Measurements from ENCODE around the gene BICRA. TPM values are rescaled to one million over a fixed set of nuclear protein-coding genes. Genes with fewer than 3 reads are reported as not detected.
"Not testable (repeated sequence)": the region's sequence is repeated elsewhere in the genome, so short reads cannot be mapped to it uniquely, and the experiment has no call there.

Gene BICRA
- total RNA-seq, 5 donors from 2014 or later (not counting 1 experiment from before 2014, with no cell fraction given) = 31.9 to 39.3 (median 35.1) TPM

DNA sequence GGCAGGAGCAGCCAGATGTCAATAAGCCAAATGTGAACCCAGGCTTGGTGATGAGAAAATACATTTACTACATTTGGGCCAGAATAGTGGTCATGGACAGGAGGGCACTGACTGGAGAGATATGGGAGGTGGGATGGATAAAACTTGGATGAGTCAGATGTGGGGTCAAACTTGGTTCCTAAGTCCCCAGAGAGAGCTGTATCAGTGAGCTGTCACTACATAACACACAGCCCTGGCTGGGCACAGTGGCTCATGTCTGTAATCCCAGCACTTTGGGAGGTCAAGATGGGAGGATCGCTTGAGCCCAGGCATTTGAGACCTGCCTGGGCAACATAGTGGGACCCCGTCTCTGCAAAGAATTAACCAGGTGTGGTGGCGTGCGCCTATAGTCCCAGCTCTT lies 52.7 kb downstream of the BICRA start:
- no peaks in the 10 kb centered on the region for H3K9me3 Mint-ChIP-seq
- H3K27me3 Mint-ChIP-seq = no peaks in the 10 kb centered on the region
- peaks cover 0 to 6% of the 10 kb centered on the region in 2 experiments for H3K4me1 ChIP-seq (ENCODE audit: control insufficient read depth in 1 of 2, extremely low read depth in 1 of 2, insufficient read depth in 2 of 2, low read length in 2 of 2)
- H3K27me3 ChIP-seq (replicated peaks in 1 of 2; ENCODE audit: control insufficient read depth in 2 of 2, extremely low read depth in 1 of 2, insufficient read depth in 2 of 2, low read length in 1 of 2) = no peaks in the 10 kb centered on the region
- H3K9me3 ChIP-seq = no peaks in the 10 kb centered on the region
- H3K4me1 Mint-ChIP-seq = peaks cover 14 to 51% (median 39%) of the 10 kb centered on the region in 3 donors
- ChIA-PET POLR2A (no interaction called here), CTCF (no interaction called here)
- H3K27ac ChIP-seq (ENCODE audit: low read length) = no peak overlapping the region
- H3K36me3 Mint-ChIP-seq = peaks cover 9% of the 10 kb centered on the region
- WGBS (ENCODE audit: insufficient coverage) = 92% methylated on average over 3 of the region's 4 CpGs
- DNase-seq = no peak
- ATAC-seq (replicated peaks in 1 of 4) = no peak
- H3K4me3 Mint-ChIP-seq = no peak overlapping the region
- H3K4me3 ChIP-seq (ENCODE audit: control insufficient read depth in 1 of 2, extremely low read depth in 1 of 2, low read length in 1 of 2) = no peak overlapping the region
- no peak overlapping the region for H3K27ac Mint-ChIP-seq
- H3K36me3 ChIP-seq (ENCODE audit: control insufficient read depth in 2 of 2, extremely low read depth in 1 of 2, insufficient read depth in 1 of 2, low read length in 1 of 2) = peaks cover 7% of the 10 kb centered on the region in 2 donors

DNA sequence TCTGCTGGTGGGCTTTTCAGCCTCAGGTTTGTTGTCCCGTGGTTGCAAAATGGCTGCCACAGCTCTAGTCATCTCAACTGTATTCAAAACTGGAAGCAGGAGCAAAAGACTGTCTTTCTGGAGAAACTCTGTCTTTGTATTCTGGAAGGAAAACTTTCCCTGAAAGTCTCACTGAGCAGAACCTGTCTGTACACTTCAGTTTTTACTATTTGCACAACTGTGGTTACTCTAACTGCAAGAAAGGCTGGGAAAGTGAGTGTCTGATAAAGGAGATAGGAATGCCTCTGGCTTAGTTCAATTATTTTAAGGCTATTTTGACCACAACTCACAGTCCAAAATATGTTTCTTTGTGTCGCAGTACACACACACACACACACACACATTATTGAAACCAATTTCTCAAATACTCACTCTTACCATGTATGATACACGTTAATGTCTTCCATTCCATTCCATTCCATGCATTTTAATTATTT lies 54.5 kb downstream of the BICRA start:
- Histone ChIP-seq H3K27me3 (replicated peaks in 1 of 2; ENCODE audit: control insufficient read depth in 2 of 2, extremely low read depth in 1 of 2, insufficient read depth in 2 of 2, low read length in 1 of 2) (no peaks in the 10 kb centered on the region), H3K27ac (ENCODE audit: low read length) (no peak overlapping the region), H3K4me1 (ENCODE audit: control insufficient read depth in 1 of 2, extremely low read depth in 1 of 2, insufficient read depth in 2 of 2, low read length in 2 of 2) (peaks cover 0 to 6% of the 10 kb centered on the region in 2 experiments), H3K9me3 (no peaks in the 10 kb centered on the region), H3K4me3 (ENCODE audit: control insufficient read depth in 1 of 2, extremely low read depth in 1 of 2, low read length in 1 of 2) (no peak overlapping the region), H3K36me3 (ENCODE audit: control insufficient read depth in 2 of 2, extremely low read depth in 1 of 2, insufficient read depth in 1 of 2, low read length in 1 of 2) (peaks cover 0 to 14% of the 10 kb centered on the region in 2 donors)
- Mint-ChIP-seq H3K4me3 (no peak overlapping the region), H3K27me3 (no peaks in the 10 kb centered on the region), H3K27ac (no peak overlapping the region), H3K4me1 (peaks cover 14 to 49% (median 38%) of the 10 kb centered on the region in 3 donors), H3K36me3 (peaks cover 6% of the 10 kb centered on the region), H3K9me3 (no peaks in the 10 kb centered on the region)
- POLR2A ChIA-PET = interaction anchor here in 1 of 2 donors (0.7 kb wide), 1 partner anchor 70 kb away, joined by 3 read pairs; no protein-coding TSS in a partner anchor
- no peak for ATAC-seq (replicated peaks in 1 of 4)
- CTCF ChIA-PET = interaction anchor here in 1 of 2 donors (0.6 kb wide), 1 partner anchor 517 kb away, joined by 3 read pairs; no protein-coding TSS in a partner anchor
- WGBS (ENCODE audit: insufficient coverage) = 100% methylated on average over 2 of the region's 3 CpGs
- no peak for DNase-seq

DNA sequence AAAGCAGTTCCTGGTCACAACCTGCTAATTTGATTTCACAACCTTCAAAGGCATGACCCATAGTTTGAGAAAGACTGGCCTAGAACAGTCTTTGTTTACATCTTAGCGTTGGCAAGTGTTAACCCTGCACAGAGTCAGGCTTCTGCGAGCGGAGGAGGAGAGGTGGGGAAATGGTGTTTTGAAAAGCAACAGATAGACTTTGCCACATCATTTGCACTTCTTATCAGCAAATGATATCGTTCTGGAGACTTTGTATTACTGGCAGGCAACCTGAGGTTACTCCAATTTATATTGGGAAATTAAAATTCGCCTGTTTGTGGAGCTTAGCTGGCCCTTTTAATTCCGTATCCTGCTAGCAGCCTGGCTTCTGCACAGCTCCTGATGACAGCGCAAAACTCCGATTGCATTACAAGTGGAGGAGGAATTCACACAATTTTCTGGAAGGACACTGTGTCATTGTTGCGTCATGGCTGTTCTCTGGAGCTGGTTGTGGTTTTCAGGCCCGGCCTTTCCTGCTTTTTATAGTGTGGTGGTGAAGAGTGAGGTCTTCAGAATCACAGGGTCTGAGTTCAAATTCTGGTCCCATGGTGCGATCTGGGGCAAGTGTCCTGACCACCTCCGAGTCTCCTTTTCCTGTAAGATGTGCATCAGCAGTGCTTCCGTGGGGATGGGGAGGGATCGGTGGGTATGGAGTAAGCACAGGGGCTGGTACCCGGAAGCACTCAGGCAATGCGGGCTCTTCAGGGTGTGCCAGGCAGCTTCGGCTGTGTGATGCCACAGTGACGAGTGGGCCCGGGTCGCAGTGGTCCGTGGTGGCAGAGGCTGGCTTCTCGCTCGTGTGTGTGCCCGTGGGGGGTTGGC lies 55.2 kb downstream of the BICRA start:
- no peaks in the 10 kb centered on the region for H3K27me3 Mint-ChIP-seq
- no peaks in the 10 kb centered on the region for H3K9me3 Mint-ChIP-seq
- H3K36me3 Mint-ChIP-seq = peaks cover 6% of the 10 kb centered on the region
- CTCF ChIA-PET = no interaction called here
- POLR2A ChIA-PET = interaction anchor here in 1 of 2 donors (0.7 kb wide), 1 partner anchor 70 kb away, joined by 3 read pairs; no protein-coding TSS in a partner anchor
- Histone ChIP-seq H3K4me1 (ENCODE audit: control insufficient read depth in 1 of 2, extremely low read depth in 1 of 2, insufficient read depth in 2 of 2, low read length in 2 of 2) (peaks cover 0 to 6% of the 10 kb centered on the region in 2 experiments), H3K27me3 (replicated peaks in 1 of 2; ENCODE audit: control insufficient read depth in 2 of 2, extremely low read depth in 1 of 2, insufficient read depth in 2 of 2, low read length in 1 of 2) (no peaks in the 10 kb centered on the region), H3K9me3 (no peaks in the 10 kb centered on the region), H3K36me3 (ENCODE audit: control insufficient read depth in 2 of 2, extremely low read depth in 1 of 2, insufficient read depth in 1 of 2, low read length in 1 of 2) (peaks cover 0 to 14% of the 10 kb centered on the region in 2 donors), H3K4me3 (ENCODE audit: control insufficient read depth in 1 of 2, extremely low read depth in 1 of 2, low read length in 1 of 2) (no peak overlapping the region), H3K27ac (ENCODE audit: low read length) (no peak overlapping the region)
- peaks cover 14 to 45% (median 35%) of the 10 kb centered on the region in 3 donors for H3K4me1 Mint-ChIP-seq
- ATAC-seq (replicated peaks in 1 of 4) (no peak), DNase-seq (no peak)
- no peak overlapping the region for H3K4me3 Mint-ChIP-seq
- no peak overlapping the region for H3K27ac Mint-ChIP-seq
- 95% methylated on average over 15 of the region's 24 CpGs for WGBS (ENCODE audit: insufficient coverage)

DNA sequence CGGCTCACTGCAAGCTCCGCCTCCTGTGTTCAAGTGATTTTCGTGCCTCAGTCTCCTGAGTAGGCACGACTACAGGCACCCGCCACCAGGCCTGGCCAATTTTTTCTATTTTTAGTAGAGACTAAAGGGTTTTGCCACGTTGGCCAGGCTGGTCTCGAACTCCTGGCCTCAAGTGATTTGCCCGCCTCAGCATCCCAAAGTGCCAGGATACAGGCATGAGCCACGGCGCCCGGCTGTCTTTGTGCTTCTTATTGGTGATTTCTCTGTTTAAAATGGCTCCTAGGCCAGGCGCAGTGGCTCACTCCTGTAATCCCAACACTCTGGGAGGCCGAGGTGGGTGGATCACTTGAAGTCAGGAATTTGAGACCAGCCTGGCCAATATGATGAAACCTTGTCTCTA lies 59.6 kb downstream of the BICRA start:
- CTCF ChIA-PET = not testable (repeated sequence)
- POLR2A ChIA-PET = interaction anchor here in 1 of 2 donors (0.7 kb wide), 1 partner anchor 492 kb away, joined by 7 read pairs; no protein-coding TSS in a partner anchor

DNA sequence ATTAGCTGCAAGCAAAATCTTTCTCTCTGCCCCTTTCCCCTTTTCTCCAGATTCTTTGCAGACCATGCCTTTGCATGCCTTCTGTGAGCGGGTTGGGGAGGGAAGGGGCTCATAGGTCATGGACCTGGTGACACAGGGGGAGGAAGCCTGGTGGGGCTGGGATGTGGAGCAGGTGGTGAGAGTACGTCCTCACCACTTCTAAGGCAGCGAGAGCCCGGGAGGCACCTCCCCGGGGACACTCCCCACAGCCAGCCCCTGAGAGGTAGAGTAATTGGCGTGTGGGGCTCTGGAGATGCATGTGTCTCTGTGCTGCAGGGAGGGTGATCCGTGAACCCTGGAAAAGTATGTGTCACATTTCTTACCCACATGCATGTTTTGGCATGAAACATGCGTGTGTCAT lies 61.8 kb downstream of the BICRA start:
- H3K27ac Mint-ChIP-seq = no peak overlapping the region
- H3K4me3 Mint-ChIP-seq = no peak overlapping the region
- H3K4me1 ChIP-seq (ENCODE audit: control insufficient read depth in 1 of 2, extremely low read depth in 1 of 2, insufficient read depth in 2 of 2, low read length in 2 of 2) = no peaks in the 10 kb centered on the region
- no peaks in the 10 kb centered on the region for H3K9me3 ChIP-seq
- H3K27ac ChIP-seq (ENCODE audit: low read length) = no peak overlapping the region
- H3K4me3 ChIP-seq (ENCODE audit: control insufficient read depth in 1 of 2, extremely low read depth in 1 of 2, low read length in 1 of 2) = no peak overlapping the region
- H3K9me3 Mint-ChIP-seq = no peaks in the 10 kb centered on the region
- no peaks in the 10 kb centered on the region for H3K27me3 ChIP-seq (replicated peaks in 1 of 2; ENCODE audit: control insufficient read depth in 2 of 2, extremely low read depth in 1 of 2, insufficient read depth in 2 of 2, low read length in 1 of 2)
- ATAC-seq (replicated peaks in 1 of 4) = no peak
- ChIA-PET CTCF (no interaction called here), POLR2A (no interaction called here)
- H3K36me3 Mint-ChIP-seq = peaks cover 22% of the 10 kb centered on the region
- peaks cover 9 to 46% of the 10 kb centered on the region in 2 donors for H3K36me3 ChIP-seq (ENCODE audit: control insufficient read depth in 2 of 2, extremely low read depth in 1 of 2, insufficient read depth in 1 of 2, low read length in 1 of 2)
- H3K4me1 Mint-ChIP-seq = peaks cover 7 to 14% (median 10%) of the 10 kb centered on the region in 3 donors
- no peaks in the 10 kb centered on the region for H3K27me3 Mint-ChIP-seq
- no CpG with 5 or more reads among the region's 8 CpGs for WGBS (ENCODE audit: insufficient coverage)
- DNase-seq = no peak

More for the DNA sequence above, 59.6 kb downstream of the BICRA start:
- peaks cover 5 to 33% of the 10 kb centered on the region in 2 donors for H3K36me3 ChIP-seq (ENCODE audit: control insufficient read depth in 2 of 2, extremely low read depth in 1 of 2, insufficient read depth in 1 of 2, low read length in 1 of 2)
- not testable (repeated sequence) for DNase-seq; H3K27ac Mint-ChIP-seq; H3K27ac ChIP-seq (ENCODE audit: low read length); H3K27me3 Mint-ChIP-seq; H3K4me1 ChIP-seq (ENCODE audit: control insufficient read depth in 1 of 2, extremely low read depth in 1 of 2, insufficient read depth in 2 of 2, low read length in 2 of 2); H3K4me3 ChIP-seq (ENCODE audit: control insufficient read depth in 1 of 2, extremely low read depth in 1 of 2, low read length in 1 of 2); H3K9me3 Mint-ChIP-seq; H3K4me3 Mint-ChIP-seq; H3K27me3 ChIP-seq (replicated peaks in 1 of 2; ENCODE audit: control insufficient read depth in 2 of 2, extremely low read depth in 1 of 2, insufficient read depth in 2 of 2, low read length in 1 of 2); H3K9me3 ChIP-seq; ATAC-seq (replicated peaks in 1 of 4)
- Mint-ChIP-seq H3K4me1 (peaks cover 17 to 23% (median 18%) of the 10 kb centered on the region in 3 donors), H3K36me3 (peaks cover 10% of the 10 kb centered on the region)
- WGBS (ENCODE audit: insufficient coverage) = 98% methylated on average over 11 of the region's 13 CpGs

DNA sequence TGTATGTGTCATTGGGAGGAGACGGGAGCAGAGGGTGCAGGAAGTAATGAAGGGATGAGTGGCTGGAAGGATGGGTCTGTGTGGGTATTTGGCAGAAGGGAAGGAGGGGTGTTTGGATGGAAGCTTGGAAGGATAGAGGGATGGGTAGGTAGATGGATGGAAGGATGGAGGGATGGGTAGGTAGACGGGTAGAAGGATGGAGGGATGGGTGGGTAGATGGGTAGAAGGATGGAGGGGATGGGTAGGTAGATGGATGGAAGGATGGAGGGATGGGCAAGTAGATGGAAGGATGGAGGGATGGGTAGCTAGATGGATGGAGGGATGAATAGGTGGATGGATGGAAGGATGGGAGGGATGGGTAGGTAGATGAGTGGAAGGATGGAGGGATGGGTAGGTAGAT lies 62.6 kb downstream of the BICRA start:
- CTCF ChIA-PET = no interaction called here

More for the DNA sequence above, 62.6 kb downstream of the BICRA start:
- peaks cover 22% of the 10 kb centered on the region for H3K36me3 Mint-ChIP-seq
- Histone ChIP-seq H3K27me3 (replicated peaks in 1 of 2; ENCODE audit: control insufficient read depth in 2 of 2, extremely low read depth in 1 of 2, insufficient read depth in 2 of 2, low read length in 1 of 2) (no peaks in the 10 kb centered on the region), H3K4me1 (ENCODE audit: control insufficient read depth in 1 of 2, extremely low read depth in 1 of 2, insufficient read depth in 2 of 2, low read length in 2 of 2) (no peaks in the 10 kb centered on the region), H3K9me3 (no peaks in the 10 kb centered on the region), H3K27ac (ENCODE audit: low read length) (no peak overlapping the region), H3K36me3 (ENCODE audit: control insufficient read depth in 2 of 2, extremely low read depth in 1 of 2, insufficient read depth in 1 of 2, low read length in 1 of 2) (peaks cover 9 to 46% of the 10 kb centered on the region in 2 donors), H3K4me3 (ENCODE audit: control insufficient read depth in 1 of 2, extremely low read depth in 1 of 2, low read length in 1 of 2) (no peak overlapping the region)
- peaks cover 5 to 11% (median 8%) of the 10 kb centered on the region in 3 donors for H3K4me1 Mint-ChIP-seq
- H3K27ac Mint-ChIP-seq = no peak overlapping the region
- no peak for DNase-seq
- H3K27me3 Mint-ChIP-seq = no peaks in the 10 kb centered on the region
- POLR2A ChIA-PET = interaction anchor here in 1 of 2 donors (0.6 kb wide), 1 partner anchor 138 kb away, joined by 4 read pairs; no protein-coding TSS in a partner anchor
- ATAC-seq (replicated peaks in 1 of 4) = no peak
- no peaks in the 10 kb centered on the region for H3K9me3 Mint-ChIP-seq
- 97% methylated on average over 2 of the region's 2 CpGs for WGBS (ENCODE audit: insufficient coverage)
- H3K4me3 Mint-ChIP-seq = no peak overlapping the region
